ENCODE measurements around the gene AK1. TPM values are rescaled to one million over a fixed set of nuclear protein-coding genes. Genes with fewer than 3 reads are reported as not detected.
"Not testable (repeated sequence)": the region's sequence is repeated elsewhere in the genome, so short reads cannot be mapped to it uniquely, and the experiment has no call there.

AK1 gene
- total RNA-seq, 2 donors from 2014 or later: 114 to 141 TPM

DNA sequence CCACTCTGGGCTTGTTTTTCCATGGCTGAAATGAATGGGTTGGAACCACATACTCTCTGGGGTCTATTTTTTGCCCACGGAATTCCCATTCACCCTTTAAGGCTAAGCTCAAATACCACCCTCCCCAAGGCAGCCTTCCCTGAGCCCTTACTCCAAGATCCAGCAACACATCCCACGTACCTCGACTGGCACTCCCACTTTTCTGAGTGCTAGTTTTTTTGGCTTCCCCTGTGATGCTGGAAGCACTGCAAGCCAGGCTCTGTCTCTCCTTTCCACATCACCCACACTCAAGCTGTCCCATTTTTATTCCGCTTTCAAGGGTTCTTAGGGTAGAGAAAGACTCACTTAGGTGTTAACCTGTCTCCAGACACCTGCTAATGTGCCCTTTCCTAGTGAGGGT is 15.9 kb upstream of the AK1 start:
- DNase-seq: no peak
- intact Hi-C loops (cut with DNase I, micrococcal nuclease): no loop called here
- no peak for ATAC-seq

GRCh38 chr9:127892831-127893230 is 15.4 kb upstream of the AK1 start:
- DNase-seq (no peak), ATAC-seq (no peak)
- intact Hi-C loops (cut with DNase I, micrococcal nuclease): no loop called here

DNA sequence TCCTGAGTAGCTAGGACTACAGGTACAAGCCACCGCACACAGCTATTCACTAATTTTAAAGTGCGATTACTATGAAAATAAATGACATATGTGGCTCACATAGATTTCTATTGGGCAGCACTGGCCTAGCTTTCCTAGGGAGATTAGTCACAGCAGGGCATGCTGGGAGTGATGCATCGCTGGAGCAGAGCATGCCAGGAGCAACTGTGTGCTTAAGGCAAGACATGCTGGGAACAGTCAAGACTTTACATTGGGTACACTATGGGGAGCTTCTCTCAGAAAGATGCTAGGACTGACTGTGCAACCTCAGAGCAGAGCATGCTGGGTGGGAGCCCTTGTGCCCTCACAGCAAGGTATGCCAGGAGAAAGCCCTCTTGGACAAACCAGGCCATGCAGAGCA is 12.6 kb upstream of the AK1 start:
- no peak for ATAC-seq

GRCh38 chr9:127887792-127888191 is 10.3 kb upstream of the AK1 start:
- DNase-seq (no peak), ATAC-seq (no peak)
- intact Hi-C loops (cut with DNase I, micrococcal nuclease): no loop called here

More for the DNA sequence above, 12.6 kb upstream of the AK1 start:
- intact Hi-C loops (cut with DNase I, micrococcal nuclease): no loop called here
- DNase-seq: no peak

DNA sequence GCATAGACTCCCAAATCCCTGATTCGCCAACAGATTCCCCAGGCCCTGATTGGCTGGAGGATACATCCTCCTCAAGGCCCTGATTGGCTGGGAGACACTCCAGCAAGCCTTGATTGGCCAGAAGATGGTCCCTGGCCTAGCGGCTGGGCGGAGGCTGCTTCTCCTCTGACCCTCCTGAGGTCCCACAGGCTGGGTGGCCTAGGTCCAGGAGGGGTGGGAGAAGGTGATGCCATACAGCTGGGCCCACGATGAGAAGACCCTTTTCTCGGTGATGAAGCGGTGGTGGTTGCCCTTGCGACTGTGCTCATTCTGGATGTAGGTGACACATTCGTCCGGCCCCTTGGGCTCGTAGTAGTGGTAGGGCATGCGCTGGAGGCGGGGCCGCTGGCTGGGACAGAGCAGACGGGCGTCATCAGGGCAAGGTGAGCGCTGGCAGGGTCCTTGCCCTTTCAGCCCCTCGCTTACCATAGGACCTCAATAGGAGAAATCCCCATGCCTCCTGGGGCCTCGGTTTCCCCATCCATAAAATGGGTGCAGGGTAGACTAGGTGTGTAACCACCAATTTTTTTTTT is 9.0 kb upstream of the AK1 start:
- intact Hi-C loops (cut with DNase I, micrococcal nuclease): no loop called here
- DNase-seq (no peak), ATAC-seq (no peak)

- intact Hi-C loops (cut with DNase I, micrococcal nuclease): no loop called here
- no peak for ATAC-seq
- no peak for DNase-seq
These were observed 8.2 kb upstream of the AK1 start for GRCh38 chr9:127885508-127886281.

DNA sequence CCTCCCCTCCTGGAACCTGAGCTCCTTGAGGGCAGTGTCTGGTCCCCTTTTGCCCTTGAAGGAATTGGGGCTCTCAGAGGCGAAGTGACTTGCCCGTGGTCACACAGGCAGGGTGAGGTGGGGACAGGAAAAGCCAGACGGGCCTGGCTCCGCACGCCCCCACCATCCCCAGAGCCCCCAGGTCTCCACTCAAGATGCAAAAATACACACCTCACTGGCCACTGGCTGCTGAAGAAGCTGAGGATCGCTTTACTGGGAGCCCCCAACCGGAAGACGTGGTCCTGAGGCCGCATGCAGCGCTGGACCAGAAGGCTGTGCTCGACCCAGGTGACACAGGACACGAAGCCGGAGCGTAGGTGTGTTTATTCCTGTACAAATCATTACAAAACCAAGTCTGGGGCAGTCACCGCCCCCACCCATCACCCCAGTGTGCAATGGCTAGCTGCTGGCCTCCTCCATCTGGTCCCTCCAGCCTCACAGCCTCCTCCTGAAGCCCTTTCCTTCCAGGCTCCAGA is 7.6 kb upstream of the AK1 start:
- intact Hi-C loops (cut with DNase I, micrococcal nuclease): no loop called here

DNA sequence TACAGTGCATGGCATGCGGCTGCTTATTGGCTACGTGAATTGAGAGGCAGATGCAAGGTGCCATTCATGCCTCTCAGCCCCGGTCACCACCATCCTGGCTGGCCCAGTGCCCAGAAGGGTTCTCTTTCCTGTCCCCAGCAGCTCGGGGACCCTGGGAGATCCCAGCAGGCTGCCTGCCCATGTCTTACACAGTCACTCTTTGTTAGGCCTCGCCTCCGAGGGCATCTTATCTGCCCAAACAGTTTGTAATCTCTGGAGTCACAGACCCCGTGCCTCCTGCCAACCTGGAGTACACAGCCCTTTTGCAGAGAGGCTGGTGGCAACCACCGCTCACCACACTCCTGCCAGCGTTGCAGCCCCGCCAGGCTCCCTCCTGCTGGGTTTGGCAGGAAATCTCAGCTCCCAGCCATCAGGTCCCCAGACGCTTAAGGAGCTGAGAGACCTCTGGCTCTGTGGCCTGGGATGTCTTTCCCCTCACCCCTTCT is 7.0 kb upstream of the AK1 start:
- intact Hi-C loops (cut with DNase I, micrococcal nuclease): no loop called here
- DNase-seq: peak in 1 of 2 donors; percentile 40
- ATAC-seq: peak; percentile 17

More for the DNA sequence above, 7.6 kb upstream of the AK1 start:
- DNase-seq (no peak), ATAC-seq (no peak)

DNA sequence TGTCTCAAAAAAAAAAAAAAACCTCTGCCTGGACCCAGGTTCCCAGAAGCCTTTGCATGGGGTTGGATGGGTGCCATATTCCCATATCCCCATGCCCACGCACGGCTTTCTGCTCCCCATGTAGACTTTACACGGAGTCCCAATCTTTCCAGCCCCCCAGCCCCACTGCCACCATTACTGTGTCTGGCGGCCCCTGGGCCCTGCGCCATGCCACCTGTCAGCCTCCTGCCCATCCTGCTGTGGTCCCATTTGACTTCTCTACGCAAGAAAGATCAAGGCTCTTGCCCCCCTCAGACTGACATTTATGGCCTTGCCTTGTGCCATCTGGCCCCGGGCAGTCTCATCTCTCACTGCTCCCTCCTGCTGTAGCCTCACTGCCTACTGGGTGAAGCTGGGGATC is 6.5 kb upstream of the AK1 start:
- DNase-seq: no peak
- no peak for ATAC-seq
- intact Hi-C loops (cut with DNase I, micrococcal nuclease): no loop called here

- ATAC-seq; DNase-seq; intact Hi-C loops (cut with DNase I, micrococcal nuclease): not testable (repeated sequence)
These were observed 4.2 kb upstream of the AK1 start for GRCh38 chr9:127881715-127882114.

GRCh38 chr9:127880143-127880542 is 2.7 kb upstream of the AK1 start:
- DNase-seq (no peak), ATAC-seq (no peak)
- intact Hi-C loops (cut with DNase I, micrococcal nuclease): no loop called here

DNA sequence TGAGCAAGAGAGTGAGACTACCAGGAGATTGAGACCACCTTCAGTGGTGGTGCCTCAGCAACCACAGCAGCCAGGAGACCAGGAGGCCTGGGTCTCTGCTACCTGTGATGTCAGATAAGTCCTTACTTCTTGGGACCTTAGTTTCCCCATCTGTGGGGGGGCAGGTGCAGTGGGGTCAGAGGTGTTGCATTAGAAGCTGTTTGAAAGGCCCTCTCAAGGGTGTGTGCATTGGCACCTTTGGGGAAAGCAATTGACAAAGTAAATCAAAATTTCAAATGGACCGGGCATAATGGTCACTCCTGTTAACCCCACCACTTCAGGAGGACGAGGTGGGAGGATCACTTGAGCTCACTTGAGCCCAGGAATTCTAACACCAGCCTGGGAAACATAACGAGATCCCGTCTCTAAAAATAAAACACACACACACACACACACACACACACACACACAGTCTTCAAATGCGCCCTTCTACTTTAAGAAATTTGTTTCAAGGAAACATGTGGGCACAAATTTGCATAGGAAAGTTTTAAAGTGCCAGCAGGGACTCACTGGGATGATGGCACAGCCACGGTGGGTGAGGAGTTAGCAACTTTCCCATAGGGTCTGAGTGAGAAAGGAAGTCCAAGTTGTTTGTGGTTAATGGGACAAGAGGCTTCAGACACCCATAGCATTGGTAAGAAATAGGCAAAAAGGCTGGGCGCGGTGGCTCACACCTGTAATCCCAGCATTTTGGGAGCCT is 1.3 kb upstream of the AK1 start:
- DNase-seq (no peak), ATAC-seq (no peak)
- intact Hi-C loops (cut with DNase I, micrococcal nuclease): loop anchor here in 1 of 2 donors (10.0 kb wide), 1 partner anchor 84 kb away; no protein-coding TSS in a partner anchor

DNA sequence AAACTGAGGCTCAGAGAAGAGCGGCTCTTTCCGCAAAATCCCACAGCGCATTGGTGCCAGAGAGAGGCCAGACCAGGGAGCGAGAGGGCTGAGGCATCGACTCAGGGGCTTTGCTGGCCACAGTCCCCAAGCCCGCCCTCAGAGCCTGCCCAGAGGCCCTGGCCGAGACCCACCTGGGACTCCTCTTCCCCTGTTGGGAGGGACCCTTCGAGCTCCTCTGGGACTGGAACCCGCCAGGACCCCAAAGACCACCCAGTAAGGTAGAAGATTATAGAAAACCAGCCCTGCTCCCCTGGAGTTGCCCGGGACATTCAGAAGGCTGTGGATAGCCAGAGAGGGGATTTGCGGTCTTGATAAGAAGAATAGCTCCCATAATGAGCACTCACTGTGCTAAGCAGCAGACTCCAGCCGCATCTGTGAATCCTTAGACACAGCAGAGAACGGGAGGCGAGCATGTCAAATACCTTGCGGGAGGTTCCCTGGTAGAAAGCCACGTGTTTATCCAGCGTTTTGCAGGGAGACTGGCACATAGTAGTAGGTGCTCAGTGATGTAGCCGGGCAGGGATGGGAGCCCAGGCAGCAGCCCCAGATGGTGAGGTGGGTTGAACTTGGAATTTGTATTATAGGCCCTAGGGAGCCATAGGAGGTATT is 651 bp upstream of the AK1 start:
- no peak for DNase-seq
- peak; percentile 1 for ATAC-seq
- intact Hi-C loops (cut with DNase I, micrococcal nuclease): loop anchor here in 1 of 2 donors (10.0 kb wide), 1 partner anchor 83 kb away; no protein-coding TSS in a partner anchor

DNA sequence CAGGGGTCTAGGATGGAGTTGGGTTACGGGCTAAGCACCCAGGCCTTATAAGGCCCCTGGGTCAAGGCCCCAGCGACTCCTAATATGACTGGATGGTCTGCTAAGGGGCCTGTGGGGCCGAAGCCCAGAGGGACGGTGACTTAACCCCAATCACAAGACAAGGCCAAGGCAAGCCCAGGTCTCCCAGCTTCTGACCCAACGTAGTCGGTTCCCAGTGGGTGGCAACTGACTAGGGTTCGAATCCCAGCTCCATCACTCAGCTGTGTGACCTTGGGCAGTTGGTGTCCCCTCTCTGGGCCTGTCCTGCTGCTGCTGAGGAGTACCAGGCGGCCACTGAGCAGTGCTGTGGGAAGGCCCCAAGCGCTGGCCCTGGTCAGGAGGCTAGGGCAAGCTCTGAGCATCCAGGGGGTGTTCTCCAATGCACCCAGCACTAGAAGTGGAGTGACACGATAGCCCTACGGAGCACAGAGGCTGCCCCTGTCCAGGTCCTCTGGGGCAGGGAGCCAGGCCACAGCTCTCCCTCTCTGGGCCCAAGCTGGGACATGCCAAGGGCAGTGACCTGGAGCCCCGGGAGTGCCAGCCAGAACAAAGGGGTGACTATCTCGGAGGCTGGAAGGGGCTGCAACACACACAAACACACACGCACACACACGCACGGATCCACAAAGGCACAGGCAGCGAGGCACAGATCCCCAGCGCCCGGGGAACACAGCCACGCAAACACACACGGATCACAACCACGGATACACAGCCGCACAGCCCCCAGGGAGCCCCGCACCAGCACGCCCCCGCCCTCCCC is 512 bp downstream of the AK1 start:
- DNase-seq (peak in 1 of 2 donors; percentile 36), ATAC-seq (peak; percentile 27)
- intact Hi-C loops (cut with DNase I, micrococcal nuclease): loop anchor here in 1 of 2 donors (10.0 kb wide), 1 partner anchor 82 kb away; no protein-coding TSS in a partner anchor

GRCh38 chr9:127876026-127876763 is 1.3 kb downstream of the AK1 start:
- intact Hi-C loops (cut with DNase I, micrococcal nuclease): loop anchor here in 1 of 2 donors (10.0 kb wide), 1 partner anchor 81 kb away; no protein-coding TSS in a partner anchor
- DNase-seq (no peak), ATAC-seq (peak; percentile 21)

DNA sequence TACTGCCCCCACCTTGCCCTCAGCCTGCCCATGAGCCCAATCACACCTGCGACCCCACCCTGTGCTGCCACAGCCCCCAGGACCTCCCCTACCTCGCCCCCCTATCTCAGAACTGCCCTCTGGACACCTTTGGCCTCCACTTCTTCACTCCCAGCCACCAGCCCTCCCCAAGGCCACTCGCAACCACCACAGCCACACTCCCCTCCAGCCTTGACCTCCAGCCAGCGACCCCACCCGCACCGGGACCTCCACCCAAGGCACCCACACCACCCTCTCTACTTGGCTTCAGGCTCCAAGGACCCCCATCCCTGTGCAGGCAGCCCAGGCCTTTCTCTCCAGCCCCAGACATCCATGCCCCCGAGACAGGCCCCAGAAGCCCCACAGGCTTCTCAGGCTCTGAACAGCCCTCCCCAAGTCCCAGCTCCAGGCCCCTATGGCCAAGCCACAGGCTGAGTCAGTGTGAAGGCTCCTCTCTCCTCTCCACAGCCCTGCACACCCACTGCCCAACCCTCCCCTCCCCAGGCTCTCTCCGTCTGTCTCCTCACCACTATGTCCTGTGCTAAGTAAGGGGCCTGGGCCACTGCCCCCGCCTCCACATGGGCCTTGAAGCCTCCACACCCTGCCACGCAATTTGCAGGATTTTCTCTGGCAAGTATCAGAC is 2.0 kb downstream of the AK1 start:
- intact Hi-C loops (cut with DNase I, micrococcal nuclease): loop anchor here in 1 of 2 donors (10.0 kb wide), 1 partner anchor 81 kb away; no protein-coding TSS in a partner anchor
- ATAC-seq (no peak), DNase-seq (no peak)

Measured in left colon (tissue), 2 donors.